T47D (cell line): Measurements from ENCODE around the gene MGLL.

Source experiments
- DNase-seq, 2 experiments: peaks; one replicate each; pipeline versions ENCODE4 v3.0.0 to v3.0.0-alpha.2; 2011 to 2012; ENCODE audit warnings: low read depth in 1 of 2, low spot score in 1 of 2
- JUND ChIP-seq: IDR thresholded peaks from 2 replicates; pipeline ENCODE4 v1.6.1; 2012; ENCODE audit warnings: low read depth
- in situ Hi-C: cut with HindIII; loops from 2 replicates; pipeline ENCODE4 v1.10.0; 2016; ENCODE audit warnings: low sequenced_read_pairs, low pct_unique_long_range_greater_than_20kb

The MGLL gene

DNA sequence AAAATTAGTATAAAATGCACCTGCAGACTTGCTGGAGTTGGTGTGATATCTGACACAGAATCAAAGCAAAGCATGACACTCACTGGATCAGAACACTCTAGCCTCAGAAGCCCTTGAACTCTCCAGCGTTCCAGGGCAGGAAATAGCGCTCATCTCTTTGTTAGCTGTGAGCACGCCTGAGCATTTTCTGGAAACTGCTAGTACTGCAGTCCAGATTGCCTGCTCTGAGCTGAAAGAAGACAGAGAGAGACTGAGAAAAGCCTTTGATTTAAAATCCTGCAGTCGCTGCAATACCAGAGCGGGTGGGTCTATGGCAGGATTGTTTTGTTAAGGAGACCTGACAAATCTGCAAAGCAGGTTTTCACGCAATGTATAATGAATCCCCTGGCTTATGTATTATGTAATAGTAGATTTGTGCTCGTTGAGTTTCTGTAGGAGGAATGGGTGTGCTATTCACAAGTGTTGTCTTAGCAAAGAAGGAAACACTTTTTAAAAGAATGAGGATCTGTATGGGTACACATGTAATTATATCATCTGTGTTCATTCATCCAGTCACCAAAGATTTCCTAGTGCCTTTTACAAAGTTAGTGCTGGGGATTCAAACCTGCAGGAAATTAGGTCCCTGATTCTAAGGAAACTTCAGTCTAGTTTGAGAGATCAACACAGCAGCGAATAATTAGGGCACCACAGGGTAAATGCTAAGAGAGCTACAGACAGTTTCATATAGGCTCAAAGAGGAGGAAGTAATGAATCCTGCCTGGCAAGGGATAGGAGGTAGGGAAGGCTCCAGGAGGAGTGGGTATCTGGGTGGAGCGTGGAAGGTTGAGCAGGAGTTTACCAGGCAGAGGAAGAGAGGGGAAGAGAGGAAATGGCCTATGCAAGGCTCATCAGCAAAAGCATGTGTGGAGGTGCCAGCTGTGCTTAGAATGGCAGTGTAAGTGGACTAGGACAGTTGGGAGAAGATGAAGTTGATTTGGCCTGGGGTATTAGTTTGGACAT, 26.1 kb upstream of the MGLL start:
- no peak for DNase-seq
- in situ Hi-C loops = no loop called here
- no peak for TF ChIP-seq JUND

DNA sequence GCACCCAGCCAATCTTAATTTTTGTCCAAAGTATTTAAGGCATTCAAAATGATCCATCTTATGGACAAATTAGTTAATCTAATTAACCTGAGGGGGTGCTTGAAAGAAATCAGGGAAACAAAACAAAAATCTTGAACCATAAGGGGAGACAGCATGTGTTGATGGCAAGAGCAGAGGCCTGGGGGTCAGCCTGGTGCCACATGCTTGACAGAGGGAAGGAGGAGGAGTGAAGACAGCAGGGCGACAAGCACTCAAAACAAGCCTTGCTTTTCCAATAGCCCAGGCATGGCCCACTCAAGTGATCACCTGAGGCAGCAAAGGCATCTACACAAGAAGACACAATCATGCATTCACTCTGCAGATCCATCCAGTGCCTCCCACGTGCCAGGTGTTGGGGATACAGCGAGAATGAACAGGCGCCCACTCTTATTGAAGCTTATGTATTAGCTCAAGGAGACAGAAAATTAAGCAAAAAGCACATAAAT, 25.0 kb upstream of the MGLL start:
- no peak for TF ChIP-seq JUND
- DNase-seq = no peak
- in situ Hi-C loops = no loop called here

DNA sequence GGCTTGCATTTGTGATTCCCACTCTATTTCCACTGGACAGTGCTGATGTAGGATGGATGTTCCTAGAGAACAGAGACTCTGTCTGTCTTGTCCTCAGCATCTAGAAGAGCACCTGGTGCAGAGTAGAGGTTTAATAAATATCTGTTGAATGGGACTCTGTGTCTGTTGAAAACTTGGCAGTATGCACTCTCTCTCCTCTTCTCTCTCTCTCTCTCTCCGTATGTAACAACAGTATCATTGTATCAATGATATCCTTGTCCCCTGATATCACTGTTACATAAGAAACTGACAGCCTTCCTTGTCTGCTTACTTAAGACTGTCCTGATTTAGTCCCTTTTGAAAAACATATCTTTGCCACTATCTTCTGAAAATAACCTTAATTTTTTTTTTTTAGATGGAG, 24.3 kb upstream of the MGLL start:
- no peak for DNase-seq
- TF ChIP-seq JUND = no peak
- in situ Hi-C loops = no loop called here

DNA sequence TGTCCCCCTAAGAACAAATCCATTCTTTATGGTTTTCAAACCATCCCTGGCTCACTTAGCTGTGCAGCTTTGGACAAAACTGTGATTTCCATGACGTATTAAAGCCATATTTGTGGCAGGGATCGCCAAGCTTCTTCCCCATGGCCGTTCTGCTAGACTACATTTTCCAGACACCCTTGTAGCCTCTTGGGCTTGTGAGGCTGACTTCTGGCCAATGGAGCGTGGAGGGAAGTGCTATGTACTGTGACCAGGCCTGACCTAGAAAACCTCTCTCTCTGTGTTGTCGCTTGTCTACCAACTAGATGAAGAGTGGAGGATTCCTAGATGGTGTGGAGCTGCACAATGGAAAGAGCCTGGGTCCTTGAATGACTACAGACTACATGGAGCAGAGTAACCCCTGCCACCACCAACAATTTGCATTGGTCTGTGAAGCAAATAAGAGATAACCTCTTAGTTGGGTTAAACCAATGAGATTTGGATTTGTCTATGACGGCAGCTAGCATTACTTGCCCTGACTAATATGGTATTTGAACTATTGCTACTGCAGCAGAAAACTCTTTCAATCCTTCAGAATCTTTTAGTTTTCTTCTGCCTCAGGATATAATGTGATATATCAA, 22.1 kb upstream of the MGLL start:
- no peak for DNase-seq
- in situ Hi-C loops = no loop called here
- no peak for TF ChIP-seq JUND

DNA sequence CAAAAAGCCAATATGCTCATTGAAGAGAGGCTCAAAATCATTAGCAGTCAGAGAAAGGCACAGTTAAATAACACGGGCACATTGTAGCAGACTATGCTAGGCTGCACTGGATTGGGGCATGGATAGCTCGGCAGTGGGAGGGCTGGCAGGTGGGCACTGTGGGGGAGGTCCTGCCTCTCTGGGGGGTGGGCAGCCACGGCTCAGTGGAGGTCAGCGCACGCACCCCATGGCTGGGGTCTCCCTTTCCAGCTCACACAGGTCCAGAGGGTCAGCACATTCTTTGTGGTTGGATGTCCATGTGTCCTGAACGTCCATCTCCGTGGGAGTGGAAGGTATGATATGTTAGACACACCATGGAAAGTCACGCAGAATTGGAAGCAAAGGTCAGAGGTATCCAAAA, 18.4 kb upstream of the MGLL start:
- no peak for TF ChIP-seq JUND
- in situ Hi-C loops = no loop called here
- DNase-seq = no peak

GRCh38 chr3:127839099-127839498, 16.8 kb upstream of the MGLL start:
- in situ Hi-C loops = no loop called here
- TF ChIP-seq JUND = no peak
- DNase-seq = no peak

GRCh38 chr3:127835993-127836882, 13.9 kb upstream of the MGLL start:
- TF ChIP-seq JUND = no peak
- in situ Hi-C loops = no loop called here
- no peak for DNase-seq

GRCh38 chr3:127834771-127835170, 12.5 kb upstream of the MGLL start:
- TF ChIP-seq JUND = no peak
- DNase-seq = no peak

DNA sequence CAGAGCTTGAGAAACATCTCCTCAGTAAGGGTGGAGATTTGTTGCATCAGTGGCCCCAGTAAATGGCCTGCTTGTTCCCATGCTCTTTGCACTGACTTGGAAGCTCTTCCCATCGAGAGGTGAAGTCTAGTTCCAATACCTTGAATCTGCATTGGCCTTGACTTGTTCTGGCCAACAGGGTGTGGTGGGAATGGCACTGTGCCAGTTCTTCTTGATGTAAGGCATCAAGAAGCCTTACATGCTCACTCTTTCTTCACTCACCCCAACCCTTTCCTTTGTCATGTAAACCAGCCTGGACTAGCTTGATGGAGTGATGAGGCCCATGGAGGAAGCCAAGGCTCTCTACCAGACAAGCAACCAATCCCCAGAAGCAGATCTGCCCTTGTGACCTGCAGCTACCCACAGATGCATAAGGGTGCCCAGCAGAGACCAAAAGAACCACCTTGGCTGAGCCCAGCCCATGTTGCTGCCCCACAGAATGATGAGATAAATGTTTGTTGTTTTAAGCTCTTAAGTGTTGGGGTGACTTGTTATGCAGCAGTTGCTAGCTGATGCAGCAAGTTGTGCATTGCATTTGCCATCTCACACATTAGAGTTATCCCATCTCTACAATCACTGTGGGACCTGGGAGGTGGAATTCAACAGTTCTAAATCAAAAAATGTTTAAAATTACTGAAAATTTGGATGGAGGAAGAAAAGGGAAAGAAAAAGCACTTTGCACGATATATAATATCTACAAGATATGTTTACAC, 11.1 kb upstream of the MGLL start:
- in situ Hi-C loops = no loop called here
- no peak for TF ChIP-seq JUND
- DNase-seq = no peak

More at GRCh38 chr3:127834771-127835170, 12.5 kb upstream of the MGLL start:
- in situ Hi-C loops = no loop called here

DNA sequence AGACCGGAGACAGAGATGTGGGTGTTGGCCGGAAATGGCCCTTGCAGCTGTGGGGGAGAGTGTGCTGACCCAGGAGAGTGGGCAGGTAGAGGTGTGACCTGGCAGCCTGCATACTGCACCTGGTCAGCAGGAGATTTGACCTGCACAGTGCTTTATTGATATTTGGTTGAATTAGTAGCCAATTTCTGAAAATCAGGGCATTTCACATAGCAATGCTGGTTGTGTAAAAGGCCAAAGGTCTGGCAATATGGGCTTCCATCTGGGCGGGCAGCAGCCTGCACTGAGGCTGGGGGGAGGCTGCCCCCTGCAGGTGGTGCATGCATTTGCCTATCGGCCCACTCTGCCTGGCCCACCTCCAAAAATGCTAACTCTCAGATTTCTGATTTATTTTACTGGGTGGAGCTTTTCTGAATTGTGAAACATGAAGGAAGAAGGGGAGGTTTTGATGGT, 9.4 kb upstream of the MGLL start:
- in situ Hi-C loops = no loop called here
- TF ChIP-seq JUND = no peak
- DNase-seq = peak in 1 of 2 experiments; percentile 32

GRCh38 chr3:127829537-127829936, 7.2 kb upstream of the MGLL start:
- TF ChIP-seq JUND = no peak
- in situ Hi-C loops = no loop called here
- DNase-seq = no peak

DNA sequence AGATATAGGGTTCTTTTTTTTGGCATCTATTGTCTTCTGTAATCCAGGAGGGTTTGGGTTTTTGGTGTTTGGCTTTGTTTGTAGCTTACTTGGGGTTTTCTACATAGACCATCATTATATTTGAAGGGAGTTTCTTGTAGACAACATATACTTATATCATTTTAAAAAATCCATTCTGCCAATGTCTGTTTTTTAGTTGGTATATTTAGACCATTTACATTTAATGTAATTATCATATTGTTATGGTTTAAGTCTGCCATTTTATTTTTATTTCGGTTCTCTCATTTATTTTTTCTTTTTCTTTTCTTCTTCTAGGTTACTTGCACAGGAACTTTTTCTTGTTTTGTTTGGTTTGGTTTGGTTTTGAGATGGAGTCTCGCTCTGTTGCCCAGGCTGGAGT, 5.5 kb upstream of the MGLL start:
- TF ChIP-seq JUND = no peak
- in situ Hi-C loops = no loop called here
- no peak for DNase-seq
